Activated CD8-positive, alpha-beta T cell treated with anti-CD3 and anti-CD28 coated beads, Interleukin-2, amount 10 ng/mL, durations not matched to agents 7 days and 5 days (primary cell): ENCODE measurements around the gene ALCAM. TPM values are rescaled to one million over a fixed set of nuclear protein-coding genes. Genes with fewer than 3 reads are reported as not detected.

Source experiments
- ATAC-seq: fragments of 150-1000 bp; cut with Tn5 transposase; one replicate; pipeline ENCODE4 v1.10.0; 2021; ENCODE audit warnings: moderate library complexity
- CTCF ChIA-PET: fragments of 350-600 bp; sonication (Branson Sonifier 250); formaldehyde crosslinking; loops from one replicate; lab custom pipeline; 2021; ENCODE audit warnings: antibody characterized with exemption; lab: Charles Lee
- POLR2A ChIA-PET: fragments of 350-600 bp; sonication (Branson Sonifier 250); formaldehyde crosslinking; loops from one replicate; lab custom pipeline; 2021; ENCODE audit warnings: antibody characterized with exemption; lab: Charles Lee
- DNase-seq: peaks from one replicate; pipeline ENCODE4 v3.0.0-alpha.2; 2020
- H3K27ac Mint-ChIP-seq: one replicate; pipeline ENCODE4 v1.8.0; 2021; ENCODE audit warnings: mild to moderate bottlenecking, mixed read lengths
- H3K27me3 Mint-ChIP-seq: one replicate; pipeline ENCODE4 v1.8.0; 2021; ENCODE audit warnings: low read depth, mixed read lengths
- H3K36me3 Mint-ChIP-seq: one replicate; pipeline ENCODE4 v1.8.0; 2021; ENCODE audit warnings: low read depth, mixed read lengths
- H3K4me1 Mint-ChIP-seq: one replicate; pipeline ENCODE4 v1.8.0; 2021; ENCODE audit warnings: low read depth, mixed read lengths
- H3K4me3 Mint-ChIP-seq: one replicate; pipeline ENCODE4 v1.8.0; 2021; ENCODE audit warnings: mild to moderate bottlenecking, mixed read lengths
- H3K9me3 Mint-ChIP-seq: one replicate; pipeline ENCODE4 v1.8.0; 2022; ENCODE audit warnings: mixed read lengths; ENCODE audit not compliant: insufficient read depth
- total RNA-seq, 2 experiments: library from RNA; stranded (reverse); gene quantifications; one replicate each; pipeline ENCODE4 v1.2.3, GENCODE V29; 2021

Gene ALCAM
- total RNA-seq, 2 experiments from 2014 or later: 5.1 to 5.4 TPM

- Mint-ChIP-seq H3K27me3 (peaks cover 4% of the 10 kb centered on the region), H3K4me1 (no peaks in the 10 kb centered on the region), H3K4me3 (no peak overlapping the region), H3K36me3 (no peaks in the 10 kb centered on the region), H3K27ac (no peak overlapping the region), H3K9me3 (no peaks in the 10 kb centered on the region)
- ATAC-seq (no peak), DNase-seq (no peak)
- ChIA-PET CTCF (no interaction called here), POLR2A (no interaction called here)
Measured at GRCh38 chr3:105448338-105448982, 81.8 kb downstream of the ALCAM start.

- POLR2A ChIA-PET: no interaction called here
- H3K27ac Mint-ChIP-seq: no peak overlapping the region
- no peaks in the 10 kb centered on the region for H3K9me3 Mint-ChIP-seq
Measured at GRCh38 chr3:105449414-105449813, 82.7 kb downstream of the ALCAM start.

GRCh38 chr3:105456017-105456416, 89.3 kb downstream of the ALCAM start:
- no peaks in the 10 kb centered on the region for H3K9me3 Mint-ChIP-seq
- no peak overlapping the region for H3K4me3 Mint-ChIP-seq
- H3K4me1 Mint-ChIP-seq: no peaks in the 10 kb centered on the region
- ChIA-PET CTCF (no interaction called here), POLR2A (no interaction called here)
- ATAC-seq (no peak), DNase-seq (no peak)
- peaks cover 7% of the 10 kb centered on the region for H3K27me3 Mint-ChIP-seq
- no peak overlapping the region for H3K27ac Mint-ChIP-seq
- no peaks in the 10 kb centered on the region for H3K36me3 Mint-ChIP-seq

More at GRCh38 chr3:105449414-105449813, 82.7 kb downstream of the ALCAM start:
- ATAC-seq (no peak), DNase-seq (no peak)
- Mint-ChIP-seq H3K27me3 (peaks cover 4% of the 10 kb centered on the region), H3K4me1 (no peaks in the 10 kb centered on the region), H3K36me3 (no peaks in the 10 kb centered on the region), H3K4me3 (no peak overlapping the region)
- CTCF ChIA-PET: no interaction called here

GRCh38 chr3:105458518-105459215, 92.0 kb downstream of the ALCAM start:
- H3K9me3 Mint-ChIP-seq: no peaks in the 10 kb centered on the region
- H3K27ac Mint-ChIP-seq: no peak overlapping the region
- ChIA-PET CTCF (interaction anchor here (1.6 kb wide), 1 partner anchor 28 kb away, joined by 4 read pairs; no protein-coding TSS in a partner anchor), POLR2A (no interaction called here)
- DNase-seq: no peak
- peaks cover 6% of the 10 kb centered on the region for H3K27me3 Mint-ChIP-seq
- H3K36me3 Mint-ChIP-seq: no peaks in the 10 kb centered on the region
- H3K4me3 Mint-ChIP-seq: no peak overlapping the region
- ATAC-seq: no peak
- no peaks in the 10 kb centered on the region for H3K4me1 Mint-ChIP-seq

GRCh38 chr3:105459566-105460290, 93.0 kb downstream of the ALCAM start:
- ATAC-seq (no peak), DNase-seq (no peak)
- H3K27me3 Mint-ChIP-seq: peaks cover 6% of the 10 kb centered on the region
- POLR2A ChIA-PET: no interaction called here
- no peak overlapping the region for H3K27ac Mint-ChIP-seq
- CTCF ChIA-PET: no interaction called here
- H3K9me3 Mint-ChIP-seq: no peaks in the 10 kb centered on the region
- H3K4me3 Mint-ChIP-seq: no peak overlapping the region
- no peaks in the 10 kb centered on the region for H3K4me1 Mint-ChIP-seq
- no peaks in the 10 kb centered on the region for H3K36me3 Mint-ChIP-seq

- ChIA-PET CTCF (no interaction called here), POLR2A (no interaction called here)
- no peak for DNase-seq
- Mint-ChIP-seq H3K4me3 (no peak overlapping the region), H3K36me3 (no peaks in the 10 kb centered on the region), H3K27me3 (peaks cover 6% of the 10 kb centered on the region), H3K4me1 (no peaks in the 10 kb centered on the region), H3K9me3 (no peaks in the 10 kb centered on the region), H3K27ac (no peak overlapping the region)
- ATAC-seq: no peak
Measured at GRCh38 chr3:105463620-105464019, 96.9 kb downstream of the ALCAM start.

GRCh38 chr3:105465251-105465853, 98.6 kb downstream of the ALCAM start:
- ChIA-PET CTCF (no interaction called here), POLR2A (no interaction called here)
- DNase-seq: no peak
- no peaks in the 10 kb centered on the region for H3K9me3 Mint-ChIP-seq
- H3K36me3 Mint-ChIP-seq: no peaks in the 10 kb centered on the region
- no peaks in the 10 kb centered on the region for H3K4me1 Mint-ChIP-seq
- no peak overlapping the region for H3K27ac Mint-ChIP-seq
- ATAC-seq: no peak
- no peak overlapping the region for H3K4me3 Mint-ChIP-seq
- H3K27me3 Mint-ChIP-seq: peaks cover 2% of the 10 kb centered on the region

GRCh38 chr3:105466072-105466471, 99.4 kb downstream of the ALCAM start:
- POLR2A ChIA-PET: no interaction called here
- H3K4me1 Mint-ChIP-seq: no peaks in the 10 kb centered on the region

GRCh38 chr3:105466495-105467404, 100.0 kb downstream of the ALCAM start:
- Mint-ChIP-seq H3K4me3 (no peak overlapping the region), H3K27me3 (peaks cover 2% of the 10 kb centered on the region), H3K9me3 (no peaks in the 10 kb centered on the region), H3K4me1 (no peaks in the 10 kb centered on the region), H3K27ac (no peak overlapping the region), H3K36me3 (no peaks in the 10 kb centered on the region)
- POLR2A ChIA-PET: no interaction called here
- CTCF ChIA-PET: no interaction called here
- DNase-seq (no peak), ATAC-seq (no peak)

More at GRCh38 chr3:105466072-105466471, 99.4 kb downstream of the ALCAM start:
- CTCF ChIA-PET: no interaction called here
- Mint-ChIP-seq H3K27me3 (peaks cover 2% of the 10 kb centered on the region), H3K27ac (no peak overlapping the region), H3K36me3 (no peaks in the 10 kb centered on the region), H3K9me3 (no peaks in the 10 kb centered on the region), H3K4me3 (no peak overlapping the region)
- DNase-seq: no peak
- ATAC-seq: no peak

- H3K4me1 Mint-ChIP-seq: no peaks in the 10 kb centered on the region
Measured at GRCh38 chr3:105470851-105471250, 104.1 kb downstream of the ALCAM start.

GRCh38 chr3:105473521-105474223, 107.0 kb downstream of the ALCAM start:
- ATAC-seq: no peak
- H3K4me3 Mint-ChIP-seq: no peak overlapping the region
- no peaks in the 10 kb centered on the region for H3K4me1 Mint-ChIP-seq
- peaks cover 2% of the 10 kb centered on the region for H3K27me3 Mint-ChIP-seq
- DNase-seq: no peak
- CTCF ChIA-PET: no interaction called here
- no peak overlapping the region for H3K27ac Mint-ChIP-seq
- H3K9me3 Mint-ChIP-seq: no peaks in the 10 kb centered on the region
- no peaks in the 10 kb centered on the region for H3K36me3 Mint-ChIP-seq
- POLR2A ChIA-PET: no interaction called here

More at GRCh38 chr3:105470851-105471250, 104.1 kb downstream of the ALCAM start:
- no peak for ATAC-seq
- DNase-seq: no peak
- H3K27me3 Mint-ChIP-seq: peaks cover 2% of the 10 kb centered on the region
- no peaks in the 10 kb centered on the region for H3K36me3 Mint-ChIP-seq
- POLR2A ChIA-PET: no interaction called here
- CTCF ChIA-PET: no interaction called here
- no peak overlapping the region for H3K4me3 Mint-ChIP-seq
- H3K9me3 Mint-ChIP-seq: no peaks in the 10 kb centered on the region
- H3K27ac Mint-ChIP-seq: no peak overlapping the region
